ENCODE results near the gene RANBP2. TPM values are rescaled to one million over a fixed set of nuclear protein-coding genes. Genes with fewer than 3 reads are reported as not detected.
"Not testable (repeated sequence)": the region's sequence is repeated elsewhere in the genome, so short reads cannot be mapped to it uniquely, and the experiment has no call there.

The RANBP2 gene
- total RNA-seq: 58.6 TPM
- long read RNA-seq, partial matches to known transcripts: 9 of 13 reads
- long read RNA-seq, other reads (novel, unspliced or antisense): 4 of 13 reads

DNA sequence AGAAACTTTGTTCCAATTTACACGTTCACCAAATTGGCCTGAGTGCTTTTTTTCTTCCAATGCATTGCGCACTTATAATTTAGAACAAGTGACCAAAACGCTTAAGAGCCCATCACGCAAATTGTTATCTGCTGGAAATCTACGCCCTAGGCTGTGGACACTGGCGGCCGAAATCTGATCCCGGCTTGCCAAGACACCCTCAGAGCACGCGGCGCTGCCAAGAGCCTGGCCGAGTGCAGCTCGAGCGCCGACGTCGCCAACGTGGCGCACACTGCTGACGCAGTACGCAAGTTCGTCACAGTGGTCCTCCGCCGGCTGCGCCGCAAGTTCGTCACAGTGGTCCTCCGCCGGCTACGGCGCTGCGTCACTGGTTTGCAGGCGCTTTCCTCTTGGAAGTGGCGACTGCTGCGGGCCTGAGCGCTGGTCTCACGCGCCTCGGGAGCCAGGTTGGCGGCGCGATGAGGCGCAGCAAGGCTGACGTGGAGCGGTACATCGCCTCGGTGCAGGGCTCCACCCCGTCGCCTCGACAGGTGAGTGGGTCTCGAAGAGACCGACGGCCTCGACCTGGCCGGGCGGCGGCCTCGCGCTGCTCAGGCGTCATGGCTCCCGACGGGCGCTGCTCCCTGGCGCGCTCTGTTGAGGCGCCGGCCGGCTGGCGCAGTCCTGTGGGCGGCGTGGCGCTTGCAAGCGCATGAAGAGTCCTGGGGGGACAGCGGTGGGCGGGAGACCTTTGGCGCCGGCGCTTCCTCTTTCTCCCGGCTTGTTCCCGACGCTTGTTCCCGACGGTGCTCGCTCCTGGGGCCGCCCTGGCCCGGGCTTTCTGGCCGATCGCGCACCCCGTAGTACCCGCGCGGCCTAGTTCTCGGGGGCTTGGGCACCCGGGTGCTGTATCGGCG is at the start of gene RANBP2:
Gene RANBP2, plus strand, starts transcription at position 334 of the 896 bp plus-strand sequence. Its CDS starts 125 bp downstream, at position 459.
- intact Hi-C loops (cut with DNase I): loop anchor here (5.0 kb wide), 1 partner anchor 112 kb away; no protein-coding TSS in a partner anchor

DNA sequence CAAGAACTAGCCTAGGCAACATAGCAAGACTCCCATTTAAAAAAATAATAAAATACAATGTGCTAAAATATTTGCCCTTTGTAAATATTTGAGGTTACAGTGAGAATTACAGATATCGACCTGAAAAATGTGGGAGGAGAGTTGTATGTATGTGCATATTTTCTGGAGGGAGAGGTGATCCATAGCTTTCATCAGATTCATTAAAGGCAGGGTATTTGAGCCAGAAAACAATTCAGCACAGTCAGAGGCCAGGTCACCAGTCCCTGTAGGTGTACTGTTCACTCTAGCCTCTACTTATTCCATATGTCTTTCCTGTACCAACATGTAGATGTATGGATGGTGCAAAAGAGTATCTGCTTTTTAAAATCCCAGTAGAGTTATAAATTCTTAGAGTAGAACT is 49.0 kb upstream of the RANBP2 start:
- DNase-seq (ENCODE audit: low spot score); intact Hi-C loops (cut with DNase I): not testable (repeated sequence)

More for the DNA sequence above, at the start of gene RANBP2:
- peak; percentile 97 for DNase-seq (ENCODE audit: low spot score)

GRCh38 chr2:108672200-108672805 is 47.0 kb upstream of the RANBP2 start:
- DNase-seq (ENCODE audit: low spot score); intact Hi-C loops (cut with DNase I): not testable (repeated sequence)

- DNase-seq (ENCODE audit: low spot score); intact Hi-C loops (cut with DNase I): not testable (repeated sequence)
Measured at GRCh38 chr2:108676522-108676921, 42.8 kb upstream of the RANBP2 start.

DNA sequence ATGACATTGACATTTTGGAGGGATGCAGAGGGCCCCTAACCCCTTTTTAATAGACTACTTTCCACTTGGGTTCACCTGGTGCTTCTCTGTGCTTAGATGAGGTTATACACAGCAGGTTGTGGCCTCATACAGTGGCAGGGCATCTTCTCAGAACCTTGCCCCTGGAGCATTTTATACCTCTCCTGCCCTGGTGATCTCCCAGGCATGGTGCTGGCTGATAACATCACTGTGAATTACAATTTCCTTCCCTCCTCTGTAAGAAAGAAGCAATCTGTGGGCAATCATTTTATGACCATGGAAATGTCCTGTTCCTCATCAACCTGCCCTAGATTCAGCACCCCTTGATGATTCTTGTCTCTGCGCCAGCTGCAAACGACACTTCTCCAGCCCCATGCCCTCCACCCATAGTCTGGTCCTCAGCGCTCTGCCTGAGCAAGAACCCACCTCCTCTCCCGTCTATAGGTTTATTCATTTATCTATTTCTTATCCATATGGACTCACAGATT is 42.0 kb upstream of the RANBP2 start:
- intact Hi-C loops (cut with DNase I): not testable (repeated sequence)

GRCh38 chr2:108678198-108678651 is 41.1 kb upstream of the RANBP2 start:
- intact Hi-C loops (cut with DNase I); DNase-seq (ENCODE audit: low spot score): not testable (repeated sequence)

More for the DNA sequence above, 42.0 kb upstream of the RANBP2 start:
- not testable (repeated sequence) for DNase-seq (ENCODE audit: low spot score)

- intact Hi-C loops (cut with DNase I); DNase-seq (ENCODE audit: low spot score): not testable (repeated sequence)
Measured at GRCh38 chr2:108680805-108681204, 38.5 kb upstream of the RANBP2 start.

GRCh38 chr2:108688818-108689756 is 30.2 kb upstream of the RANBP2 start:
- intact Hi-C loops (cut with DNase I); DNase-seq (ENCODE audit: low spot score): not testable (repeated sequence)

DNA sequence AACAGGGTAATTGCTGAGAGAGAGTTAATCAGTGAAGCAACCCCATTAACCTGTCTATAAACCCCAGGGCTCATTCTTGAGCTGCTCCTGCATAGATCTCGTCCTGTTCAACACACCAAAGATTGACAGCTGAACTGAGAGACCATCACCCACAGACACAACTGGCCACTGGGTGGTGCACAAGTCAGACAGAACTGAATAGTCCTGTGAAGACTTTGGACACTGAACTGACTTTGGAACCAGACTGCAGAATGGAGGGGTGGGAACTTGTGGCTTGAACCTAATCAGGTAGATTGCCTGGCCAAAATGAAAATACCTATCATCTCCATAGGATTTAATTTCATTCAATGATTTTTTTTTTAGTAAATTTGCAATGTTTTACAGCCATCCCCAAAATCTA is 29.3 kb upstream of the RANBP2 start:
- intact Hi-C loops (cut with DNase I): not testable (repeated sequence)

DNA sequence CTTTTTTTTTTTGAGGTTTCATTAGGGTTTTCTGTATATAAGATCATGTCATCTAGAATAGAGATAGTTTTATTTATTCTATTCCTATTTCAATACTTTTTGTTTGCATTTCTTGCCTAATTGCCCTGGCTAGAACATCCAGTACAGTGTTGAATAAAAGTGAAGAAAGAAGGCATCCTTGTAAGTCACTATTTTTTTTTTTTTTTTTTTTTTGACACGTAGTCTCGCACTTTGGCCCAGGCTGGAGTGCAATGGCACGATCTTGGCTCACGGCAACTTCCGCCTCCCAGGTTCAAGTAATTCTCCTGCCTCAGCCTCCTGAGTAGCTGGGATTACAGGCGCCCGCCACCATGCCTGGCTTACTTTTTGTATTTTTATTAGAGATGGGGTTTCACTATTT is 27.8 kb upstream of the RANBP2 start:
- no peak for DNase-seq (ENCODE audit: low spot score)
- intact Hi-C loops (cut with DNase I): no loop called here

More for the DNA sequence above, 29.3 kb upstream of the RANBP2 start:
- not testable (repeated sequence) for DNase-seq (ENCODE audit: low spot score)

GRCh38 chr2:108701208-108701607 is 18.1 kb upstream of the RANBP2 start:
- intact Hi-C loops (cut with DNase I): no loop called here
- no peak for DNase-seq (ENCODE audit: low spot score)

- DNase-seq (ENCODE audit: low spot score): no peak
- intact Hi-C loops (cut with DNase I): no loop called here
Measured at GRCh38 chr2:108701806-108702205, 17.5 kb upstream of the RANBP2 start.

- intact Hi-C loops (cut with DNase I): no loop called here
- DNase-seq (ENCODE audit: low spot score): no peak
Measured at GRCh38 chr2:108704871-108705270, 14.4 kb upstream of the RANBP2 start.

DNA sequence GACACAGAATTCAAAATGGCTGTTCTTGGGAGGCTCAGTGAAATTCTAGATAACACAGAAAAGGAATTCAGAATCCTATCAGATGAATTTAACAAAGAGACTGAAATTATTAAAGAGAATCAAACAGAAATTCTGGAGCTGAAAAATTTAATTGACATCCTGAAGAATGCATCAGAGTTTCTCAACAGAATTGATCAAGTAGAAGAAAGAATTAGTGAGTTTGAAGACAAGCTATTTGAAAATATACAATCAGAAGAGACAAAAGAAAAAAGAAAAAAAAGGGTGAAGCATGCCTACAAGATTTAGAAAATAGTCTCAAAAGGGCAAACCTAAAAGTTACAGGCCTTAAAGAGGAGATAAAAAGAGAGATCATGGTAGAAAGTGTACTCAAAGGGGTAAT is 12.0 kb upstream of the RANBP2 start:
- no peak for DNase-seq (ENCODE audit: low spot score)
- intact Hi-C loops (cut with DNase I): no loop called here

GRCh38 chr2:108716971-108717370 is 2.3 kb upstream of the RANBP2 start:
- intact Hi-C loops (cut with DNase I): loop anchor here (5.0 kb wide), 1 partner anchor 110 kb away; no protein-coding TSS in a partner anchor
- not testable (repeated sequence) for DNase-seq (ENCODE audit: low spot score)

- DNase-seq (ENCODE audit: low spot score); intact Hi-C loops (cut with DNase I): not testable (repeated sequence)
Measured at GRCh38 chr2:108726048-108726447, 6.8 kb downstream of the RANBP2 start.

DNA sequence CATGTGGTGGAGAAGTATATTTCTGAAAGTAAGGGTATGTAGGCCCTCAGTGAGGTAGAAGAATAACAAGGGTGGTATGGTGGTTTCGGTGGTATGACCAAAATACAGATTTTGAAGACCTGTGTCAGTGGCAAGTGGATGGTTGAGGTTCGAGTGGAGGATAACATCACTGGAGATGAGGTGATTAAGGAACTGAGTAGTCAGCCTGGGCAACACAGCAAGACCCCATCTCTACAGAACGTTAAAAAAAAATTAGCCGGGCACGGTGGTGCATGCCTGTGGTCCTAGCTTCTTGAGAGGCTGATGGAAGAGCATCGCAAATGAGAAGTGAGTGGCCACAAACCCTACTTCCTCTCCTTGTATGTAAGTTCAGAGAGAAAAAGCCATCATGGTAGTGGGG is 15.4 kb downstream of the RANBP2 start:
- intact Hi-C loops (cut with DNase I); DNase-seq (ENCODE audit: low spot score): not testable (repeated sequence)

DNA sequence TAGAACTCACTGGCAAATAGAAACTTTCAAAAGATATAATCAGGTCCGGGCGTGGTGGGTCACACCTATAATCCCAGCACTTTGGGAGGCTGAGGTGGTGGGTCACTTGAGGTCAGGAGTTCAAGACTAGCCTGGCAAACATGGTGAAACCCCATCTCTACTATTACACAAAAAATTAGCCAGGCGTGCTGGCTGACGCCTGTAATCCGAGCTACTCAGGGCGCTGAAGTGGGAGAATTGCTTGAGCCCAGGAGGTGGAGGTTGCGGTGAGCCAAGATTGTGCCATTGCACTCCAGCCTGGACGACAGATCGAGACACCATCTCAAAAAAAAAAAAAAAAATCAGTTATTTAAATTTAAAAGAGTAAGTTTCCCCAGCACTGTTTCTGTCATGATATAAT is 38.7 kb downstream of the RANBP2 start:
- intact Hi-C loops (cut with DNase I); DNase-seq (ENCODE audit: low spot score): not testable (repeated sequence)

DNA sequence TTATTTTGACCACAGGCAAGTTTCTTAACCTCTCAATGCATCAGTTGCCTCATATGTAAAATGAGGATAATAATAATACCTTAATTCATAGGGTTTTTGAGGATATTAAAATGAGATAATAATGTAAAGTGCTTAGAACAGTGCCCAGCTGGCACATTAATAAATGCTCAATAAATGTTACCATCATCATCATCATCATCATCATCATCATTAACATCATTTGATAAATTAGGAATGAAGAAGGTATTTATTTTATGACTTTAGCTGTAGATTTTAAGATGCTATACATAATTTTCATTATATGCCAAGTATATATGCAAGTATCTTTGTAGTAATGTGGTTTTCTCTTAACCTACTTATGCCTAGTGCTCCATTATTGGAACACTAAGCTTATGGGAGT is 43.3 kb downstream of the RANBP2 start:
- DNase-seq (ENCODE audit: low spot score); intact Hi-C loops (cut with DNase I): not testable (repeated sequence)

All from cardiac septum (tissue), 1 donor.